ENCODE measurements around the gene LOXL4.

LOXL4 gene

GRCh38 chr10:98268694-98269431 lies 869 bp upstream of the LOXL4 start:
- Histone ChIP-seq H2AFZ (ENCODE audit: low read depth, low read length) (peak overlapping the region; percentile 74; the same call in 1 of the 2 replicates), H3K4me3 (ENCODE audit: low read length) (peak overlapping the region; percentile 80), H3K79me2 (ENCODE audit: low read length) (no peaks in the 10 kb centered on the region), H4K20me1 (ENCODE audit: insufficient read depth, low read length) (no peaks in the 10 kb centered on the region), H3K36me3 (replicated peaks; ENCODE audit: low read depth, low read length) (no peaks in the 10 kb centered on the region), H3K9me3 (ENCODE audit: insufficient read depth, low read length) (no peaks in the 10 kb centered on the region), H3K4me1 (ENCODE audit: low read length) (peaks cover 3% of the 10 kb centered on the region; the same call in 1 of the 2 replicates), H3K27ac (ENCODE audit: low read length) (no peak overlapping the region), H3K27me3 (ENCODE audit: low read depth, low read length) (no peaks in the 10 kb centered on the region), H3K4me2 (ENCODE audit: low read length) (peak overlapping the region; percentile 77), H3K9ac (ENCODE audit: low read length) (peak overlapping the region; percentile 48)
- no peak for TF ChIP-seq CTCF (IDR thresholded peaks at IDR 0.05; ENCODE audit: low read depth, low read length)
- no peak for TF ChIP-seq EZH2phosphoT487 (IDR thresholded peaks at IDR 0.05; ENCODE audit: low read depth)

GRCh38 chr10:98267069-98267893 lies 713 bp downstream of the LOXL4 start:
- Histone ChIP-seq H2AFZ (ENCODE audit: low read depth, low read length) (peak overlapping the region; percentile 65; the same call in 1 of the 2 replicates), H3K4me3 (ENCODE audit: low read length) (peak overlapping the region; percentile 77), H3K4me2 (ENCODE audit: low read length) (peak overlapping the region; percentile 74), H3K27ac (ENCODE audit: low read length) (no peak overlapping the region), H3K9ac (ENCODE audit: low read length) (peak overlapping the region; percentile 59; the same call in 1 of the 2 replicates), H4K20me1 (ENCODE audit: insufficient read depth, low read length) (no peaks in the 10 kb centered on the region), H3K9me3 (ENCODE audit: insufficient read depth, low read length) (no peaks in the 10 kb centered on the region), H3K27me3 (ENCODE audit: low read depth, low read length) (no peaks in the 10 kb centered on the region), H3K4me1 (ENCODE audit: low read length) (peaks cover 3% of the 10 kb centered on the region; the same call in 1 of the 2 replicates), H3K79me2 (ENCODE audit: low read length) (no peaks in the 10 kb centered on the region), H3K36me3 (replicated peaks; ENCODE audit: low read depth, low read length) (no peaks in the 10 kb centered on the region)
- no peak for TF ChIP-seq CTCF (IDR thresholded peaks at IDR 0.05; ENCODE audit: low read depth, low read length)
- TF ChIP-seq EZH2phosphoT487 (IDR thresholded peaks at IDR 0.05; ENCODE audit: low read depth): no peak

- Histone ChIP-seq H3K9ac (ENCODE audit: low read length) (no peak overlapping the region), H2AFZ (ENCODE audit: low read depth, low read length) (no peak overlapping the region), H3K79me2 (ENCODE audit: low read length) (no peaks in the 10 kb centered on the region), H3K9me3 (ENCODE audit: insufficient read depth, low read length) (no peaks in the 10 kb centered on the region), H3K4me1 (ENCODE audit: low read length) (peaks cover 3% of the 10 kb centered on the region; the same call in 1 of the 2 replicates), H4K20me1 (ENCODE audit: insufficient read depth, low read length) (no peaks in the 10 kb centered on the region), H3K4me3 (ENCODE audit: low read length) (no peak overlapping the region), H3K27ac (ENCODE audit: low read length) (no peak overlapping the region), H3K36me3 (replicated peaks; ENCODE audit: low read depth, low read length) (no peaks in the 10 kb centered on the region), H3K27me3 (ENCODE audit: low read depth, low read length) (no peaks in the 10 kb centered on the region), H3K4me2 (ENCODE audit: low read length) (no peak overlapping the region)
- no peak for TF ChIP-seq CTCF (IDR thresholded peaks at IDR 0.05; ENCODE audit: low read depth, low read length)
- no peak for TF ChIP-seq EZH2phosphoT487 (IDR thresholded peaks at IDR 0.05; ENCODE audit: low read depth)
Measured at GRCh38 chr10:98266647-98267046, 1.3 kb downstream of the LOXL4 start.

Measured in OCI-LY3 (cell line).